CD4-positive, CD25-positive, alpha-beta regulatory T cell (primary cell): ENCODE measurements around the gene SPRY2. TPM values are rescaled to one million over a fixed set of nuclear protein-coding genes. Genes with fewer than 3 reads are reported as not detected.

Experiments used
- ATAC-seq, 2 donors: fragments of 150-1000 bp; cut with Tn5 transposase; one replicate each; pipeline ENCODE4 v1.10.0; 2021; ENCODE audit warnings: low read depth in 2 of 2, moderate number of reproducible peaks in 2 of 2, moderate library complexity in 1 of 2
- DNase-seq, 3 donors: peaks; one replicate each; pipeline versions ENCODE4 v3.0.0 to v3.0.0-alpha.2; 2012 to 2022; ENCODE audit warnings: mixed read lengths in 1 of 3
- H3K27ac ChIP-seq: one replicate; pipeline ENCODE4 v1.7.0; 2013; ENCODE audit warnings: mild to moderate bottlenecking, low read length; ENCODE audit not compliant: insufficient read depth, poor library complexity, severe bottlenecking
- H3K27me3 ChIP-seq: one replicate; pipeline ENCODE4 v1.7.0; 2013; ENCODE audit warnings: low read length; ENCODE audit not compliant: control insufficient read depth, insufficient read depth
- H3K36me3 ChIP-seq: one replicate; pipeline ENCODE4 v1.7.0; 2013; ENCODE audit warnings: mild to moderate bottlenecking, low read length, moderate library complexity; ENCODE audit not compliant: control insufficient read depth, insufficient read depth
- H3K4me1 ChIP-seq: 2 replicates; pipeline ENCODE4 v1.7.0; 2013; ENCODE audit warnings: mild to moderate bottlenecking, low read length; ENCODE audit not compliant: insufficient read depth, control insufficient read depth, poor library complexity, severe bottlenecking
- H3K4me3 ChIP-seq: one replicate; pipeline ENCODE4 v1.7.0; 2013; ENCODE audit warnings: low read depth, mild to moderate bottlenecking, low read length, moderate library complexity
- H3K9me3 ChIP-seq, 2 experiments: 1 replicate in 1 of 2; 2 replicates in 1 of 2; pipeline ENCODE4 v1.7.0; 2013; ENCODE audit warnings: low read length in 2 of 2, mild to moderate bottlenecking in 1 of 2, moderate library complexity in 1 of 2; ENCODE audit not compliant: control insufficient read depth in 2 of 2
- H3K27ac Mint-ChIP-seq, 3 donors: one replicate each; pipeline ENCODE4 v1.8.0; 2020 to 2022; ENCODE audit warnings: mild to moderate bottlenecking in 3 of 3, mixed read lengths in 3 of 3, moderate library complexity in 2 of 3
- H3K27me3 Mint-ChIP-seq: one replicate; pipeline ENCODE4 v1.8.0; 2022; ENCODE audit warnings: mild to moderate bottlenecking, mixed read lengths
- H3K36me3 Mint-ChIP-seq: one replicate; pipeline ENCODE4 v1.8.0; 2020; ENCODE audit warnings: mixed read lengths
- H3K4me1 Mint-ChIP-seq, 4 donors: one replicate each; pipeline ENCODE4 v1.8.0; 2020 to 2022; ENCODE audit warnings: mixed read lengths in 4 of 4, mild to moderate bottlenecking in 1 of 4
- H3K4me3 Mint-ChIP-seq, 4 donors: one replicate each; pipeline ENCODE4 v1.8.0; 2020 to 2022; ENCODE audit warnings: mild to moderate bottlenecking in 4 of 4, mixed read lengths in 4 of 4, moderate library complexity in 3 of 4
- H3K9me3 Mint-ChIP-seq, 7 donors: one replicate each; pipeline ENCODE4 v1.8.0; 2020 to 2022; ENCODE audit warnings: mixed read lengths in 7 of 7, mild to moderate bottlenecking in 3 of 7, moderate library complexity in 2 of 7
- polyA plus RNA-seq, 4 donors: library from polyadenylated mRNA; unstranded; fragments of 300-500 nt; fragmentation: Illumina TruSeq; gene quantifications; one replicate each; pipeline ENCODE4 v1.2.3, GENCODE V29; 2021
- total RNA-seq: library from RNA; stranded (reverse); gene quantifications from one replicate; pipeline ENCODE4 v1.2.3, GENCODE V29; 2022

SPRY2 gene
- total and polyA plus RNA-seq, 5 donors from 2014 or later = 0.37 TPM; not detected in 4

DNA sequence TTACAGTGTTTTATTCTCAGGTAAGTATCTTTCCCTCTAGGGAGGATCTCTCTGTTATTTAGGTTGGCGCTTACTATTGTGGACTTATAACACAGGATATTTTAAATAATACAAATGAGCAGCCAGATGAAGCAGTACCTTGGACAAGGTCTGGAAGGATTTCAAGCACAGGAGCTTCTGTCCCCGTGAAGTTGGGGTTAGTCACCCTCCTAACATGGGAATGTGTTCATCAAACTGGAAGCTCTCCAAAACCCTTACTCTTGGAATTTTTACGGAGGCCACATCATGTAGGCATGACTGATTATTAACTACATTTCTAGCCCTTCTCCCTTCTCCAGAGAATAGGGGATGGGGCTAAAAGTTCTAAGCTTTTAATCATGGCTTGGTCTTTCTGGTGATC, 38.3 kb upstream of the SPRY2 start:
- H3K27ac Mint-ChIP-seq = no peak overlapping the region
- H3K27me3 Mint-ChIP-seq = no peaks in the 10 kb centered on the region
- no peak overlapping the region for H3K4me3 Mint-ChIP-seq
- peaks cover 0 to 3% (median 0%) of the 10 kb centered on the region in 7 donors for H3K9me3 Mint-ChIP-seq
- H3K4me1 ChIP-seq = no peaks in the 10 kb centered on the region
- H3K27ac ChIP-seq = no peak overlapping the region
- H3K36me3 Mint-ChIP-seq = no peaks in the 10 kb centered on the region
- no peaks in the 10 kb centered on the region for H3K9me3 ChIP-seq
- DNase-seq = no peak
- no peaks in the 10 kb centered on the region for H3K27me3 ChIP-seq
- no peaks in the 10 kb centered on the region for H3K36me3 ChIP-seq
- no peak for ATAC-seq
- no peak overlapping the region for H3K4me3 ChIP-seq
- H3K4me1 Mint-ChIP-seq = no peaks in the 10 kb centered on the region

DNA sequence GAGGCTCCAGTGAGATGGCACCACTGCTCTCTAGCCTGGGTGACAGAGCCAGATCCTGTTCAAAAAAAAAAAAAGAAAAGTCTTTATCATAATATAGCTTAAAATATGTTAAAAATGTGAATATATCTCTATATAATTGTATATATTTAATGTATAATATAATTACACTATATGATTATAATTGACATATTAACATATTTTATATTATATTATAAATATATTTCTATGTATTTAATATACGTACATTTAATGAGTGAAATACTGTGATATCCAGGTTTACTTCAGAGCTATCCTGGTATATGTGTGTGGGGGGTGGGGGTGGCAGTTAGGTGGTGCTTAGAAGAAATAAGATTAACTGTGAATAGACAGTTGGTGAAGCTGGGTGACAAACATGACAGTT, 35.6 kb upstream of the SPRY2 start:
- DNase-seq = no peak
- H3K27me3 Mint-ChIP-seq = no peaks in the 10 kb centered on the region
- H3K27me3 ChIP-seq = no peaks in the 10 kb centered on the region
- H3K4me1 ChIP-seq = no peaks in the 10 kb centered on the region
- H3K27ac Mint-ChIP-seq = no peak overlapping the region
- no peaks in the 10 kb centered on the region for H3K36me3 Mint-ChIP-seq
- peaks cover 0 to 2% (median 0%) of the 10 kb centered on the region in 7 donors for H3K9me3 Mint-ChIP-seq
- H3K4me3 Mint-ChIP-seq = no peak overlapping the region
- H3K9me3 ChIP-seq = no peaks in the 10 kb centered on the region
- ATAC-seq = no peak
- H3K4me3 ChIP-seq = no peak overlapping the region
- H3K27ac ChIP-seq = no peak overlapping the region
- H3K4me1 Mint-ChIP-seq = no peaks in the 10 kb centered on the region
- no peaks in the 10 kb centered on the region for H3K36me3 ChIP-seq

- H3K4me3 ChIP-seq = no peak overlapping the region
- ATAC-seq (no peak), DNase-seq (no peak)
- H3K4me3 Mint-ChIP-seq = no peak overlapping the region
- no peaks in the 10 kb centered on the region for H3K4me1 Mint-ChIP-seq
- H3K27ac Mint-ChIP-seq = no peak overlapping the region
- H3K36me3 ChIP-seq = no peaks in the 10 kb centered on the region
- H3K27ac ChIP-seq = no peak overlapping the region
- H3K27me3 Mint-ChIP-seq = no peaks in the 10 kb centered on the region
- H3K36me3 Mint-ChIP-seq = no peaks in the 10 kb centered on the region
- H3K9me3 Mint-ChIP-seq = peaks cover 0 to 3% (median 0%) of the 10 kb centered on the region in 7 donors
- no peaks in the 10 kb centered on the region for H3K9me3 ChIP-seq
- no peaks in the 10 kb centered on the region for H3K4me1 ChIP-seq
- H3K27me3 ChIP-seq = no peaks in the 10 kb centered on the region
Measured at GRCh38 chr13:80374901-80375300, 34.0 kb upstream of the SPRY2 start.

DNA sequence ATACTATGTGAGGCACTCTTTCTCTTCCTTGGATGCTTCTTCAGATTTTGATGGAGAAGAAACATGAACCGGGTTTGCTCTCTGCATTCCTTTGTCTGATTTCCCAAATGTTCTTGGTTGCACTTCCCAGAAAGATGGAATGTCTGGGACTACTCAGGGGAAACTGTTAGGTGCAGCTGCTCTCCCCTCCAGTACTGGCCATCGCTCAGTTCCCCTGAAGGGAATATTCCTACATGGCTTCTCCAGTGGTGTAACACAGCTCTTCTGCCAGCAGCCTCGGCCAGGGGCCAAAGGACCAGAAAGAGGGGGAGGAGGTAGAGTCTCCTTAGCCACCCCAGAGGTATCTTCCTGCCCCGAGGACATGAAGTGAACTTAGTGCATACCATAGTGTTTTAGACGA, 33.5 kb upstream of the SPRY2 start:
- Mint-ChIP-seq H3K36me3 (no peaks in the 10 kb centered on the region), H3K27ac (no peak overlapping the region), H3K27me3 (no peaks in the 10 kb centered on the region), H3K4me1 (no peaks in the 10 kb centered on the region), H3K4me3 (no peak overlapping the region), H3K9me3 (peaks cover 0 to 3% (median 0%) of the 10 kb centered on the region in 7 donors)
- ATAC-seq (no peak), DNase-seq (no peak)
- Histone ChIP-seq H3K27me3 (no peaks in the 10 kb centered on the region), H3K36me3 (no peaks in the 10 kb centered on the region), H3K4me3 (no peak overlapping the region), H3K27ac (no peak overlapping the region), H3K4me1 (no peaks in the 10 kb centered on the region), H3K9me3 (no peaks in the 10 kb centered on the region)

DNA sequence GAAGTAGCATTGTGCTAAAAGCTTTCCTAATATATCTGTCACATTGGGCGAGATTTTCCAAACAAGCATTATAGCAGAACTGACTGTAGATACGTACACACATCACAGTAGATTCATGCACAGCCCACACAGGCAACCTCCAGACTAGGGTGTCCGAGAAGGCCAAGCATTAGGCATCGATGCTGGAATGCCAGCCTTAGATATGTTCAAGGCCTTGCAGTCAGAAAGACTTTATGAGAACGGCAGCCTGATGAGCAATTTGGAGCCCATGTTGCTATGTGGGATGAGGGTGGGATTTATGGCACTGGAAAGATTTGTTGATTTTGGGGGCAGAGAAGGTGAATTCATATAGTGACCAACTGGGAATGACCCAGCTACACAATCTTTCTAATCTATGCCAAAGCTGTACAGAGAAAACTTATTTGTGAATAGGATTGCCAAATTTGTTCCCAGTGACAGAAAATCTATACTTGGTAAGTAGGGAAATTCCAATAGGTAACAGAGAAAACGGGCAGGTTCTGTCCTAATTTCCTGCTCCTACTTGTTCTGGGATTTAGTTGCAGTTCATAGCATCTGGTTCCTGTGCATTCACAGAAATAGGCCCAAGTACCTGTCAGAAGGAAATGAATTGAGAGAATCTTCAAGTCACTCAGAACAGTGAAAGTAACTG, 31.0 kb upstream of the SPRY2 start:
- DNase-seq (no peak), ATAC-seq (no peak)
- H3K9me3 Mint-ChIP-seq = peaks cover 0 to 3% (median 0%) of the 10 kb centered on the region in 7 donors
- peaks cover 4% of the 10 kb centered on the region for H3K27me3 Mint-ChIP-seq
- Histone ChIP-seq H3K4me1 (no peaks in the 10 kb centered on the region), H3K9me3 (no peaks in the 10 kb centered on the region), H3K27ac (no peak overlapping the region), H3K36me3 (no peaks in the 10 kb centered on the region), H3K4me3 (no peak overlapping the region), H3K27me3 (no peaks in the 10 kb centered on the region)
- no peak overlapping the region for H3K27ac Mint-ChIP-seq
- no peaks in the 10 kb centered on the region for H3K36me3 Mint-ChIP-seq
- no peaks in the 10 kb centered on the region for H3K4me1 Mint-ChIP-seq
- no peak overlapping the region for H3K4me3 Mint-ChIP-seq

- H3K27ac ChIP-seq = no peak overlapping the region
- no peaks in the 10 kb centered on the region for H3K36me3 Mint-ChIP-seq
- no peaks in the 10 kb centered on the region for H3K36me3 ChIP-seq
- no peaks in the 10 kb centered on the region for H3K9me3 ChIP-seq
- H3K27ac Mint-ChIP-seq = no peak overlapping the region
- no peaks in the 10 kb centered on the region for H3K27me3 ChIP-seq
- H3K9me3 Mint-ChIP-seq = peaks cover 0 to 3% (median 0%) of the 10 kb centered on the region in 7 donors
- no peak for ATAC-seq
- no peaks in the 10 kb centered on the region for H3K4me1 ChIP-seq
- no peak overlapping the region for H3K4me3 Mint-ChIP-seq
- no peaks in the 10 kb centered on the region for H3K4me1 Mint-ChIP-seq
- peaks cover 4% of the 10 kb centered on the region for H3K27me3 Mint-ChIP-seq
- H3K4me3 ChIP-seq = no peak overlapping the region
- DNase-seq = no peak
Measured at GRCh38 chr13:80367473-80367872, 26.5 kb upstream of the SPRY2 start.

DNA sequence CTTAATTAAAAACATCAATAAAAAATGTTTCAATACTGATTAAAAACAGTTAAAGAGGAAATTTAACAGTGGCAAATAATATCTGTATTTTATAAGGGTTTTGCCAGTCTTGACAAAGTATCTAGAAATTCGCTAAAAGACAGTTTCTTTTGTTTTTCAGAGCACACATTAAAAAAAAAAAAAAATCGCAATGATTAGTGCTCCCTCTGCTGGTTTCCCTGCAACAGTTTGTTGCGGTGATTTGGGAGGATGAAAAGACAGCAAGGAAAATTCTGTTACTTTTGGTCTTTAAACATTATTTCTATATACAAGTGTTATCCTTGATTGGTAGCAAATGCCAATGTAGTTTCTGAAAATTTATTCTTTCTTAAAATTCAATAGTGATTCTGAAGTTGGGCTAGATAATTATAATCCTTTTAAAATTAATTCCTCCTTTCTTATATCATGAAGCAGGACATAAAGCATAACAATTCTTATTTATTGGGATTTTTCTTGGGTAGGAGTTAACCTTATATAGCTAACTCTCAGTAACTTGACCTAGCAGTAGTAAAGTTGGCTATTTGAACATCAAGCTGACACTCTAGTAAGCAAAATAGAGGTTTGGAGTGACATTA, 23.1 kb upstream of the SPRY2 start:
- Mint-ChIP-seq H3K36me3 (no peaks in the 10 kb centered on the region), H3K4me3 (no peak overlapping the region), H3K27me3 (peaks cover 4% of the 10 kb centered on the region), H3K27ac (no peak overlapping the region), H3K9me3 (peaks cover 0 to 1% (median 0%) of the 10 kb centered on the region in 7 donors), H3K4me1 (no peaks in the 10 kb centered on the region)
- Histone ChIP-seq H3K36me3 (no peaks in the 10 kb centered on the region), H3K4me1 (no peaks in the 10 kb centered on the region), H3K27ac (no peak overlapping the region), H3K4me3 (no peak overlapping the region), H3K27me3 (no peaks in the 10 kb centered on the region), H3K9me3 (no peaks in the 10 kb centered on the region)
- DNase-seq (no peak), ATAC-seq (no peak)

DNA sequence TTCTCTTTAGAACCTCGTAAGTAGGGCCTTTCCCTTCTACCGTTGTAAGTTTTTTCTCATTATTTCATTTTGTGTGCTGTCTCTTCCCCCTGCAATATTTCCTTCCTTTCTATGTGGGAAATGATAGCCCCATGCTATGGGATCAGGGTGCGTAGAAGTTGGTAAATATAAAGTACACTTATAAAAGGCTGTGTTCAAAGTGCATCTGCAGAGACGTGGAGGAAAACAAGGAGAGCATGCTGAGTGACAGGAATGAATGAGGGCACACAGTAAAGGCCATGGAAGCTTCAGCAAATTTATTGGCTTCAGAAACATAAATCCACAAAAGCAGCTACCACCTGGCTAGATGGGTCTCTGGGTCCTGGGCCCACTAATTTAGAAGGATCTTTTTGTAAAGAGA, 21.6 kb upstream of the SPRY2 start:
- Histone ChIP-seq H3K27me3 (no peaks in the 10 kb centered on the region), H3K27ac (no peak overlapping the region), H3K4me3 (no peak overlapping the region), H3K36me3 (no peaks in the 10 kb centered on the region), H3K4me1 (no peaks in the 10 kb centered on the region), H3K9me3 (no peaks in the 10 kb centered on the region)
- peaks cover 0 to 1% (median 0%) of the 10 kb centered on the region in 7 donors for H3K9me3 Mint-ChIP-seq
- H3K4me1 Mint-ChIP-seq = no peaks in the 10 kb centered on the region
- H3K36me3 Mint-ChIP-seq = no peaks in the 10 kb centered on the region
- DNase-seq (no peak), ATAC-seq (no peak)
- no peak overlapping the region for H3K4me3 Mint-ChIP-seq
- no peak overlapping the region for H3K27ac Mint-ChIP-seq
- peaks cover 4% of the 10 kb centered on the region for H3K27me3 Mint-ChIP-seq
